A673 (cell line): ENCODE measurements around the gene DGKD.

Source experiments
- CTCF ChIP-seq: fragments of 300-800, 200-600 bp; sonication (generic); conservative IDR thresholded peaks from 2 replicates; pipeline ENCODE4 v1.5.1; 2017; ENCODE audit warnings: low read depth, mild to moderate bottlenecking, antibody characterized with exemption, low read length, moderate library complexity, mixed read lengths
- EZH2 ChIP-seq: fragments of 200-600 bp; sonication (generic); IDR thresholded peaks from 2 replicates; pipeline ENCODE4 v1.6.1; 2017; ENCODE audit warnings: borderline replicate concordance, low read depth, mild to moderate bottlenecking, mixed read lengths, antibody characterized with exemption, low read length; ENCODE audit not compliant: poor library complexity, severe bottlenecking

- no peak for TF ChIP-seq EZH2
- TF ChIP-seq CTCF: no peak
Measured at GRCh38 chr2:233429175-233429897, 75.0 kb downstream of the DGKD start.
